HT-29 (cell line): ENCODE results near the gene ANKS1A. TPM values are rescaled to one million over a fixed set of nuclear protein-coding genes. Genes with fewer than 3 reads are reported as not detected.
"Not testable (repeated sequence)": the region's sequence is repeated elsewhere in the genome, so short reads cannot be mapped to it uniquely, and the experiment has no call there.

Experiments
- DNase-seq: peaks from one replicate; pipeline ENCODE4 v3.0.0-alpha.2; 2015; ENCODE audit warnings: low spot score
- total RNA-seq: library from RNA; depleted of rRNA; stranded (reverse); fragments of >200 nt; shearing (Covaris generic); gene quantifications from 2 replicates; pipeline ENCODE4 v1.2.3, GENCODE V29; 2014

The ANKS1A gene
- total RNA-seq, 1 experiment from 2014 or later: 23.4 TPM

DNA sequence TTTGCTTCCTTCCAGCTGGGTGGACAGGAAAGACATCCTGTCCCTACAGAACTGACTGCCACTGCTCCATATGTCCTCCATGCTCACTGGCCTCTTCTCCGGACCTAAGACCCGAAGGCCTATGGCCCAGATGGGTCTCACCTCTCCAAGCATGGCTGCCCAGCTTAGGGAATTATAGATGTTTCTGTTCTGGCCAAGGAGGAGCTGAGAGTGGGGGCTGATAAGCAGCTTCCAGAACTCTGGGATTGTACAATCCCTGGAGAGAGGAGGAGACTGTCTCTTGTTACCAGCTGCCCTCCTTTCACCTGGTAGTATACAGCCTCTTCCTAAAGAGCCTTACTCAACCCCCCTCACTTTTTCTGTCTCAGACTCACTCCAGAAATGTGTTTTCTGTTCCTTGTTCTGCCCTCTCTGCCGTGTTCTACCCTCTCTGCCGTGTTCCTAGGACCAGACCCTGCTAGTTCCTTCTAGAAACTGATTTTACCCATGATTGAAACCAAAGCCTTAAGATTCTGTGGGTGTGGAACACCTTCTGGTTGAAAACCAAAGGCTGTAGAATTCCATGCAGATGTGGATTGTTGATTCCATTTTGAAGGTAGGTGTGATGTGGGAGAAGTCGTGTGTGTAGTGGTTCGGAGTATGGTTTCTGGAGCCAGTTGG is 28.7 kb downstream of the ANKS1A start:
- DNase-seq: no peak

DNA sequence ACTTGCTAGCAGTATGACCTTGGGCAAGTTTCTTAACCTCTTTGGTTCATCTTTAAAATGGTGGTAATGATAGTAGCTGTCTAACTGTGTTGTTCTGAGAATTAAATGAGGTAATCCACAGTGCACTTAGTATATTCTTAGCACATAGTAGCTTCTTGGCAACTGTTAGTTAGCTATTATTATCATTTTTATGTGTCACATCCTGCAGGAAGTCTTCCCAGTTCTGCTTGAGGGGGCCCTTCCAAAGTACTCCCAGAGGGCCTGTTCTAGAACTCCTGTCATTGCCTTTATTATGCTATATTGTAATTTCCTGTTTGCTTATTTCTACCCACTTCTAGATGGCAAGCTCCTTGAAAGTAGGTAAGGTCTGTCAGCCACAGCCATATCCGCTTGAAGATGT is 30.6 kb downstream of the ANKS1A start:
- DNase-seq: no peak

DNA sequence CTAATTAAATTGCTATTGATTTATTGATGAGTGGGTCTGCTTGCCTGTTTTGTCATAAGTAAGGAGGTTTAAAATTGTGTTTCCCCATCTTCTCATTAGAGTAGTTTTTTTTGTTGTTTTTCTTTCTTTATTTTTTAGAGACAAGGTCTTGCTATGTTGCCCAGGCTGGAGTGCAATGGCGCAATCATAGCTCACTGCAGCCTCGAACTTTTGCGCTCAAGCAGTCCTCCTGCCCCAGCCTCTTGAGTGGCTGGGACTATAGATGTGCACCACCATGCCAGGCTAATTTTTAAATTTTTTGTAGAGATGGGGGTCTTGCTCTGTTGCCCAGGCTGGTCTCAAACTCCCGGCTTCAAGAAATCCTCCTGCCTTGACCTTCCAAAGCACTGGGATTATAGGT is 31.0 kb downstream of the ANKS1A start:
- DNase-seq: no peak

DNA sequence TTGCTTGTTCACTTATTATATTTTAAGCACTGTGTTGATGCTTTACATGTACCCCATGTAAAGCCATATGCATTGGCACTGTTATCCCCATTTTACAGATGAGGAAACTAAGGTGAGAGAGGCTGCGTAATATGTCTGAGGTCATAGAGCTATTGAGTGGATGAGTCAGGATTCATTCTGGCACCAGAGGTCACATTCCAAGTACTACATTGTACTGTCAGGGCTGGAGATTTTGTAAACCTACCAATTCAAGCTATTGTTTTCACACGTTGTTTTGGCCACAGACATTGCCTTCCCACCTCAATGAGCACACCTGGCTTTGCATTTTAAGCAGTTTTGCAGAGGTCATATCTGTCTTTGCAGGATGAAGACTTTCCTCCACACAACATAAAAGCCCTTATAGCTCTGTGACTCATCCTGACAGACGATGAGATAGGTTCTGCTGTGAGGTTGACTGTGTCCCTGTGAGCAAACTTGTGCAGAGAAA is 33.2 kb downstream of the ANKS1A start:
- DNase-seq: no peak

DNA sequence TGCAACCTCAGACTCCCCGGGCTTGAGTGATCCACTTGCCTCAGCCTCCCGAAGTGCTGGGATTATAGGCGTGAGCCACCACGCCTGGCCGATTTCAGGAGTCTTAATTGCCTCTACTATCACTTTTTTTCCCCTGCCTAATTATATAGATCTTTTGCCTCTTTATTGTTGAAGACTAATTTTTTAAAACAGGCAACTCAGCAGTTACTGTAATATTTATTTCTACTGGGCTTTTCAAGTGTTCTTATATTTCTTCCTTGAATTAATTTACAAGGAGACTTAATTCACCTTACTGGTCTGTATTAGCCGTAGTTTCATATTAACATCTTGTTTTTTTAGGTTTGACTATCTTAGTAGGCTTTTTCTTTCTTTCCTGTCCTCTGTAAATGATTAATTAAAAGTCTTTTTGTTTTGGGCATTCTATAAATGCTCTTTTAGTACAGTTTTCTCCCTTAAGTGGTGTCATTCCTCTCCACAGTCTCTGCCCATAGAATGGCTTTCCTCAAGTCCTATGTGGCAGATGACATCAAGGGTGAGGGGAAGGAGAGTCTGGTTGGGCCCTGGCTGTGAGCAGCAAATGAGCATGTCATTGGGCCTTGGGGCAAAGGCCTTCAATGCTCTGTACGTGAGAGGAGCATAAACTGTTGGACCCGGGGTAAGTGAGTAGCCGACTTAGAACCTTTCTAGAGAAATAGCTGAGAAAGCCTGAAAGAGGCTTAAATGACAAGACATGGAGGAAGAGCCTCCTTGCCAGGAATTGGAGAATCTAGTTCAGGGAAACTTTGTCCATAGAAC is 36.0 kb downstream of the ANKS1A start:
- DNase-seq: no peak

DNA sequence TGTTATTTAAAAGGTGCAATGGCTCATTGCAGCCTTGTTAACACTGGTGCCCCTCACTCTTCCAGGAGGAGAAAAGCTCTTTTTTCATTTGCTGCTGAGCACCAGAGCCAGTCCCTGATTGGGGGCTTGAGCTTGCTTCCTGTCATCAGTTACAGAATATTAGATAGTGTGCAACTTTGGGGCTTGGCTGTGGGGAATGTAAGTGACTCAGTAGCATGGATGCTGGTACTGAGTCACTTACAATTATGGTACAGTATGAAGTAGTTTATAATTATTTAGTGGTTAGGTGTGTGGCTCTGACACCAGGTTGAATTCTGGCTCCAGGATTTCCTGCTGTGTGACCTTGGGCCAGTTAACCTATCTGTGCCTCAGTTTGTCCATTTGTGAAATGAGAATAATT is 37.6 kb downstream of the ANKS1A start:
- DNase-seq: no peak

DNA sequence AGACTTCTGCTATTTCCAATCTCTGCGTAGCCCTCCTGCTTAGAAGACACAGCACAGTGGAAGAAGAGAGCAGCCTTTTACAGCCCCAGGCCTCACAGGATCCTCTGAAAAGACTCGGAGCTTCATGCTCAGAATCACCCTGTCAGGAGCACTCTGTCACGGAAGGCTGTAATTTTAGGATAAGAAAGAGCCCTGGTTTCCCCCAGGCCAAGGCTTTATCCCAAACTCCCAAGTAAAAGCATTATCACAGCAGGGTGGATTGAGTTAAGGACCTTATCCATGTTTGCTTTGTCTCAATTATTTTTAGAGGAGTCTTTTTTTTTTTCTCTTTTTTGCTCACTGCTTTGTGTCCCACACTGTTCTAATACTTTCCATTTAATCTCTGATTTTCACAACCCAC is 39.2 kb downstream of the ANKS1A start:
- DNase-seq: no peak

DNA sequence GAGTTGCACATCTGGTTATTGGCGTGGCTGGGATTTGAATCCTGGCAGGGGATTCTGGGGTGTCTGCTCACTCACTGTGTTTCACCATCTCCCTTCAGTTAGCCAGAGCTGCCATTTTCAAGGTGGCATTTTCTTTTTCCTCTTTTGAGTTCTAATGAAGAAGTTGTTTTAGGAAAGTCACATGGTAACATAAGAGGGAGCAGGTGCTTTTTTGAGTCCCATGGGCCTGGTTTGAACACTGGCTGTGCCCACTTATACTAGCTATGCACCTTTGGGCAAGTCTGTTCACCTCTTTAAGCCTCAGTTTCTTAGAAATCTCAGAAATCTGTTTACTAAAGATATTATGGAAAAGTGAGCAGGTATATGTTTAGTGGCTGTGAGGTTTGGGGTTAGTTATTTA is 39.6 kb downstream of the ANKS1A start:
- DNase-seq: no peak

DNA sequence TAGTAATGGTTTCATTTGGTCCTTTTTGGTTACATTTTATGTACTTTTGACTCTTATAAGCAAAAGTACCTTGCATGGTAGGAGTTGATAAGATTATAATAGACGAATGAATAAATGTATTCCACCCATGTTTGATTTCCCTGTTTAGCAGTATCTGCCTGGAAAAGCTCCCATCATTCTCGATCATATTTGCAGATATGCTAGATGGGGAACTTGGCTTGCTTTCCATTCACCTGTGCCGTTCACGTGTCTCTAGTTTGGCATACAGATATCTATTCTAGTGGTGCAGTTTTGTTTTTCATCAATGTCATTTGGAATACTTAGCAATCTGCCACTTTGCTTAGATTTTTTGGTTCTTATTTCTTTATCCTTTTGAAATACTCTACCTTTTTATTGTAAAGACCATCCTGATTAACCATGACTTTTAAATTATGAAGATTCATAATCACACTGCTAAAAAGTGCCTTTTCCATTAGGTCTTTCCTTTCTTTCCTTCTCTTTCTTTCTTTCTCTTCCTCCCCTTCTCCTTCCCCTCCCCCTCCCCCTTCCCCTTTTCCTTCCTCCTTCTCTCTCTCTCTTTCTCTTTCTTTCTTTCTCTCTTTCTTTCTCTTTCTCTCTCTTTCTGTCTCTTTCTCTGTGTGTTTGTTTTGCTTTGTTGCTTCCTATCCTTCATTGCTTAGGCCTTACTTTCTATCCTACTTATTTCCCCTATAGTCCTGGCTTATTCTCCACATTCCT is 40.4 kb downstream of the ANKS1A start:
- DNase-seq: no peak

DNA sequence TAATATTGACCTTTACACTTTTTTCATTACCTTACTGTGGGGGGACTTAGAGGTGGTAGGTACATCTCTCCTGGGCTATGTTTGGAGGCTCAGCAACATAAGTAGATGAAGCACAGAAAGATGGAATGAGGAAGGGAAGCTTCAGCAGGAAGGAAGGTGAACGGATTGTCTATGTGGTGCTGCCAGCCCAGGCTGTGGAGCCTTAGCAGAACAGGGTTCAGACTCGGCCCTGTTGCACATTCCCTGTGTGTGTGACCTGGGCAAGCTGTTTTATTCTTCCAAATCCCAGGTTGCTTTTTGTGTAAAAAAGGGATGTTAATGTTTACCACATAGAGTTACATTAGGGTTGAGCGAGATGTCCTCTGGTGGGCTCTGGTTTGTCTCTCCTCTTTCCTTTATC is 41.2 kb downstream of the ANKS1A start:
- DNase-seq: no peak

DNA sequence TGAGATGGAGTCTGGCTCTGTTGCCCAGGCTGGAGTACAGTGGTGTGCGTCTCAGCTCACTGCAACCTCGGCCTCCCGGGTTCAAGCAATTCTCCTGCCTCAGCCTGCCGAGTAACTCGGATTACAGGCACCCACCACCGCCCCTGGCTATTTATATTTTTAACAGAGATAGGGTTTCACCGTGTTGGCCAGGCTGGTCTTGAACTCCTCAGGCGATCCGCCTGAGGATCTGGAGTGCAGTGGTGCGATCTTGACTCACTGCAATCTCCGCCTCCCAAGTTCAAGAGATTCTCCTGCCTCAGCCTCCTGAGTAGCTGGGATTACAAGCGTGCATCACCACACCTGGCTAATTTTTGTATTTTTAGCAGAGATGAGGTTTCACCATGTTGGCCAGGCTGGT is 43.1 kb downstream of the ANKS1A start:
- DNase-seq: not testable (repeated sequence)

DNA sequence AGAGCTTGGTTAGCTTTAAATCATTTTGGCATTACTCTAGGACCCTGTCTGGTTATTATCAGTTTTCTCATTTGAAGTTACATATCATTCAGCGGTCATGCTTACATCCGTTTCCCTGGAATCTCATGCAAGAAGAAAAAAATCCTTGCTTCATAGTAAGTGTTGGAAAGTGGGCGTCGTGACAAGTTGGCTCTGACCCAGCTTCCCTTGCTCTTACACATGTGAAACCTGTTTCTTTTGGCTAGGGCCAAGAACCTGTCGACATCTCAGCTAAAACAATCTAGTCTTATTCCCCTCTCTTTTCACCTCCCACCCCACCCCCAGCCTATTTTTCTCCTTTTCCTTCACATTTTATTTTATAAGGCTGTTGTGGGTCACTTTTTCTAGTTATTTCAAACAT is 45.5 kb downstream of the ANKS1A start:
- no peak for DNase-seq

DNA sequence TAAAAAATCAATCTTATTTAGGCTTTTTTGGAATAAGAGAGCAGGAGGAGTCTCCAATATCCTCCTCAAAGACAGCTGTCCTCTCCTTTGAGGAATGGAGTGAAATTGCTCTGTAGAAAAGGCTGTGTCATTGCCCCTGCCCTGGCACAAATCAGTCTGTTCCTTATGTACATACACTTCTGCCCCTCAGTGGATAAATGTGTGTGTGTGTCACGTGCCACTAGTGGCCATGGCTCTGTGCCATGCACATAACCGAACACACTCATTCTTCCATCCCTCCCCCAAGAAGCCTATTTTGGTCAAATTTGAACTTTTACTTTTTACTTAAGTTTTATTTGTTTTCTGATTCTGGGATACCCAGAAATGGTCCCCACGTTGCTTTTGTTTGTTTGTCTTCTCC is 49.2 kb downstream of the ANKS1A start:
- no peak for DNase-seq

DNA sequence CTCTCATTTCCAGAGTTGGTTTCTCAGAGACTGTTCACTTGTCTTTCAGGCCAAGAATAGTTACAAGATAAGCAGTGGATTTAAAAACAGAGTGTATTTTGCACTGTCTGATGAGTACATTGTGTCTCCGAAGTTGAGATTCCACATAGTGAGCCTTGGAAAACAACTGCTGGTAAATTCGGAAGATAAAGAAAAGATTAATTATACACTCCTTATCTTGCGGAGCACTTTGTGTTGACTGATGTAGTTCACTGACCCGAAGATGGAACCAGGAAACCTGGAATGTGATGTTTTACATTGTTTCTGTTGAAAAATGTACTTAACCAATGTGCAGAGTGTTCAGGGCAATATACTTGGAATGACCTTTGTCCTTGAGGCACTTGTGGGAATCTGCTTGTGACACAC is 51.0 kb downstream of the ANKS1A start:
- no peak for DNase-seq

DNA sequence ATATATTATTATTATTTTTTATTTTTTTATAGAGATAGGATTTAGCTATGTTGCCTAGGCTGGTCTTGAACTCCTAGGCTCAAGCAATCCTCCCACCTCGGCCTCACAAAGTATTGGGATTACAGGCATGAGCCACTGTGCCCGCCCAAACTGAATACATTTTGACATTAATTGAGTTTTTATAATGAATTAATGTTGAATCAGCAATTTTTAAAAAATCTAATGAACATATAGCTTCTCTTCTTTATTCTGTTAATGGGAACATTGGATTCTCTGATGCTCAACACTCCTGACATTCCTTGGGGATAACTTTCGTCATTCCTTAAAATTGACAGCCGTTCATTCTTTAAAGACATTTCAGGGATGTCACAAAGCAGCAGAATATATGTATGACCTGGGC is 52.4 kb downstream of the ANKS1A start:
- DNase-seq: no peak

DNA sequence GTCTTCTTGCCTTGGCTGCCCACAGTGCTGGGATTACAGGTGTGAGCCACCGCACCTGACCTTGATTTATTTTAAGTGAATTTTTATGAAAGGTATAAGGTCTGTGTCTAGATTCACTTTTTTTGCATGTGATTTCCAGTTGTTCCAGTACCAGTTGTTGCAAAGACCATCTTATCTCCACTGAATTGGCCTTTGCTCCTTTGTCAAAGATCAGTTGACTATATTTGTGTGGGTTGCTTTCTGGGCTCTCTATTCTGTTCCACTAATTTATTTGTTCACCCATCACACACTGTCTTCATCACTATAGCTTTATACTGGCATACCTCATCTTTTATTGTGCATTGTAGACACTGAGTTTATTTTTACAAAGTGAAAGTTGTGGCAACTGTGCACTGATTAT is 56.3 kb downstream of the ANKS1A start:
- DNase-seq: no peak

DNA sequence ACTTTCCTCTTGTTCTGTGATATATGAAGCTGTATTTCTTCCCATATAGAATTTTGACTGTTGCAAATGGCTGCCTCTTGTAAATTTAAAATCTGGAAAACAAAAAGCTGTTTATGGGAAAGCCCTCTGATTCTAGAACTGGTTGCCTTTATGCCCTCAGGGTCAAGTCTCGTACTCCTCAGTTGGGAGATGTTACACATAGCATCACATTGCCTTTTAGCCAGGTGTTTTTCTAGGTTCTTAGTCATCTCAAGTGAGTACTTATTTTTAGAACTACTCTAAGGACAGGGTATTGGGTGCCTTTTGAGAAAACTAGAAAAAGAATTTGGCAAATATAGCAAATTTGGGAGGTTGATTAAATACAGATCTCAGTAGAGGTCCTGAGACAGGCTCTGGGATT is 58.5 kb downstream of the ANKS1A start:
- DNase-seq: no peak

DNA sequence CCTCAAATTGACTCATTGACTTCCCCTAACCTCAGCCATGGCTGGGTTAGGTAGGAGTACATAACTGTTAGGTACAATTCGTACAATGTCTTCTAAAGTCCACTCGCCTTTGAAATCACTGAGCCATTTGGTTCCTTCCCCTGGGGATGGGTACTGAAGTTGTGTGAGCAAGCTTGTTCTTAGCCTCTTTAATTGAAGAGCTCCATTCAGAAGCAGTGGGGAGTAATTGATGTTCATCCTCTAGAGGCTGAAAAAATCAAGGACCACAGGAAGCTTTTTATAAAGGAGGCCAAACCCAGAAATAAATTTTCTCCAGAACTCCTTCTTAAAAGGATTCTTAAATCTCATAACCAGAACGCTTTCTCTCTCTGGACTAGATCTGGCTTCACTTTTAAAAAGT is 60.6 kb downstream of the ANKS1A start:
- no peak for DNase-seq

DNA sequence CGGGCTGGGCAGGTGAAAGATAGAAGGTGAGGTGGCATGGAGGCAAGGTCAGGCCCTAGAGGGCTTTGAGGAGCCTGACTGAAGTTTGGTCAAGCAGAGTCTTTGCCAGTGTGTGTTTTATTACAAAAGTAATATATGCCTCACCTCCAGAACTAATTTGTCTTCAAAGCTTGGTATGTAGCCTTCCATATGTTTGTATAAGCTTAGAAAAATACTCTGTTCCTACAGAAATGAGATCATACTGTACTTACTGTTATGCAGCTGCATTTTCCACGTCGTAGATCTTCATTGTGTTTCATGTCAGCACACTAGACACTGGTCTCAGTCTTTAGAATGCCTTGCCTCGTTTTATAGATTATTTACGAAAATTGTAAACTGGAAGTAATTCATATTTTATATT is 61.8 kb downstream of the ANKS1A start:
- no peak for DNase-seq

DNA sequence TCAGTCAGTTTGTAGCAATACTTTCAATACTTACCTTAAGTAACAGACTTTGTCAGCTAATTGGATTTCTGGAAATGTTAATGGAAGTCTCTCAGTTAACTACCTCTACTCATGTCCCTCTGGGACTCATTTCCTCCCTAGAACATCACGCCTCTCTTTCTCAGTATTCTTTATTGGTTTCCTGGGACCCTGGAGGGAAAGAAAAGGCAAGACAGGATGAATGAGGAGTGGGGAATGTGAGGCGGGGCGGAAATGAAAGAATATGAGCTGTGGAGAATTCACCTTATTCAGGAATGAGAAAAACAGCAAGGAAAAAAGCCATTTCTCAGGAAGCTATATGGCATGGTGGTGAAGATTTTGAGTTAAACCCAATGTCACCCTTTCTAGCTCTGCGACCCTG is 62.7 kb downstream of the ANKS1A start:
- DNase-seq: no peak

DNA sequence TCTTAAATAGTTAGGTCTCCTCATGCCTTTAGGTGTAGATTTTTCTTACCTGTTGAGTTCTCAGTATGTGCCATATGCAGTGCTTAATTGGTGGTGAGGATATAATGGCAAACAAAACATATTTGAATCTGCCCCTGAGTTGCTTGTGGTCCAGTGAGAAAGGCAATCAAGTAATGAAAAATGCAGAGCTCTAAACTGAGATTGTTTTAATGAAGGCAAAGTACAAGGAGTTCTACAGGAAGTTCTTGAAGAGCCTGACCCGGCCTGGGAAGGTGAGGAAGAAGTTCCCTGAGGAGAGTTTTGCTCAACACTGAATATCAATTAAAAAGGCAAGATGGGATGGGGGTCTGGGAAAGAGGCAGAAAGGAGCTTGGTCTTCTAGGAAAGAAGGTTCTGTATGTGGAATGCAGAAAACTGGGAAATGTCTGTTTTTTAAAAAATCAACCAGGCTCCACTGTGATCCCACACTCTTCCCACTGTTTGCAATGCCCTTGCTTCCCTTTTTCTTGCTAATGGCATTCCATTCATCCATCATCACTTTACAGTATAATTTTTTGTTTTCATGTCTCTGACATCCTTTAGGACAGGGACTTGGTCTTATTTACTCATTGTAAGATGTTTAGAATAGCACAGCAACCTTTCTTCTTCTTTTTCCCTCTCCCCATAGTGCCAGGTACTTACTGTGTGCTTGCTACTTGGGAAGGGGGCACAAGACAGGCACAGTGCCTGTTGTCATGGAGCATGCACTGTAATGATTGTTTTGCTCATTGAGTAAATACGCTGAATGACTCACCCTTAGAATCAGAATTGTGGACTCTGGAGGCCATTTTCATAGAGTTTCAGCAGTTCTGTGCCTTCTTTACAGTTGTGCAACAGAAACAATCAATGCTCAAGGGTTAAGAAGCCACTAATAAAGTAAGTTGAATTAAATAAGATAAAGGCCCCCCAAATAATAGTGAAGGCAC is 64.3 kb downstream of the ANKS1A start:
- peak; percentile 82 for DNase-seq
